GM21367 (cell line): ENCODE data around the gene CD58.

Source experiments
- ATAC-seq: cut with Tn5 transposase; IDR thresholded peaks from one replicate; pipeline ENCODE4 v1.9.1; 2021; ENCODE audit not compliant: unreplicated experiment

Gene CD58

GRCh38 chr1:116544588-116545358 is 26.1 kb downstream of the CD58 start:
- ATAC-seq: peak; percentile 39

DNA sequence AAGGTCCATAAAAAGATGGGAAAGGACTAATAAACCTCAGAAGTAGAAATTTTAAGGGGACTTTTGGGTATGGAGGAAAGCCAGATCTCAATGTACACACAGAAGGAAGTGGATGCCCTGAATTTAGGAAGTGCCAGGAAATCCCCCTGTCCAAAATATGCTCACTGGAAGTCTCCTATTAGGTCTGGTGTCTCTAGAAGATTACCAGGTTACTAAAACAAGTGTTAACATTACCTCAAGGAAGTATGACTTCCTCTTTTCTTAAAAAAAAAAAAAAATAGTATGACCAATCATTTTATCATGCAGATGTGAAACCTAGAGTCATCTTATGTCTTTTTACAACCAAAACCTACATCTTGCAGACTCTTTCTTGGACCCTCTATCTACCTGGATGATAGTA is 30.7 kb downstream of the CD58 start:
- peak; percentile 43 for ATAC-seq

DNA sequence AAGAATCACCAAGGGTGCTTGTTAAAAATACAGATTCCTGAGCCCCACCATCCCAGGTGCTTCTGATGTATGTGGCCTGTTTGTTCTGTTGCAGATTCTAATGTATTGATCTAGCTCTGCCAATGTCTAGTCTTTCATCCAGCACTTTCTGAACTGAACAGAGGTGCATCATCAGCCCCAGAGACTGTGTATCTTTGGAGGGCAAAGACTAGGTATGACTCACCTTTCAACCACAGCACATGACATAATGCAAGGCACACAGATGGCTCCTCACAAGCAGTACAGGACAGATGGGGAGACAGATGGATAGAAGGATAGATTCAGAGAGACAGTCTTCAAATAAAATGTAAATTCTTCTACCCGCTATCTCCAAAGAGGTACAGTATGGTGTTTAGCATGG is 32.3 kb downstream of the CD58 start:
- ATAC-seq: peak; percentile 70

GRCh38 chr1:116537898-116538297 is 32.9 kb downstream of the CD58 start:
- ATAC-seq: no peak

DNA sequence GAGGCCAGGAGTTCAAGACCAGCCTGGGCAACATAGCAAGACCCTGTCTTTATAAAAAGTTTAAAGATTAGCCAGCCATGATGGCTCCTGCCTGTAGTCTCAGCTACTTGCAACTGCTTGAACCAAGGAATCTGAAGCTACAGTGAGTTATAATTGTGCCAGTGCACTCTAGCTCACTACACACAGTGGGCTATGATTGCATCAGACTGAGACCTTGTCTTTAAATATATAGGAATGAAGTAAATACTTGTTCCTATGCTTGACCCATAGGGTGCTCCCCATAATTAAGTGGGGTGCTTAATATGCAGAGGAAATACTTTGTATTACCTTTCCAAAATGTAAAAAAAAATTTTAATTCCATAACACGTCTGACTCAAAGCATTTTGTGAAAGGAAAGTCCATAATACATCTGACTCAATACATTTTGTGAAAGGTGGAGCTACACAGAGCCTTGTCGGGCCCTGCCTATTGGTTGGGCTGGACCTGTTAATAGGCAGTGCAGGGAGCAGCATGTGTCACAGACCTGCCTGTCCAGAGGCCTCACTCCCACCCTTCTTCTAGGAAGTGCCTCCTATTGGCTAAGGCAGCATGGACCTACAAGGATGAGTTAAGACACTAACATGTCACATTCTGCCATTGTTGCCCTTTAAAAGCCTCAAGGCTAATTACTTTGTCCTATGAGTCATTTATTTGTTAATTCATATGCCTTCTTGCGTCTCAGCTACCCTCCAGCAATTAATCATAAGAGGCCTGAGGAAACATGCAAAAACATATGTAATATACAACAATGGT is 33.6 kb downstream of the CD58 start:
- ATAC-seq: no peak

DNA sequence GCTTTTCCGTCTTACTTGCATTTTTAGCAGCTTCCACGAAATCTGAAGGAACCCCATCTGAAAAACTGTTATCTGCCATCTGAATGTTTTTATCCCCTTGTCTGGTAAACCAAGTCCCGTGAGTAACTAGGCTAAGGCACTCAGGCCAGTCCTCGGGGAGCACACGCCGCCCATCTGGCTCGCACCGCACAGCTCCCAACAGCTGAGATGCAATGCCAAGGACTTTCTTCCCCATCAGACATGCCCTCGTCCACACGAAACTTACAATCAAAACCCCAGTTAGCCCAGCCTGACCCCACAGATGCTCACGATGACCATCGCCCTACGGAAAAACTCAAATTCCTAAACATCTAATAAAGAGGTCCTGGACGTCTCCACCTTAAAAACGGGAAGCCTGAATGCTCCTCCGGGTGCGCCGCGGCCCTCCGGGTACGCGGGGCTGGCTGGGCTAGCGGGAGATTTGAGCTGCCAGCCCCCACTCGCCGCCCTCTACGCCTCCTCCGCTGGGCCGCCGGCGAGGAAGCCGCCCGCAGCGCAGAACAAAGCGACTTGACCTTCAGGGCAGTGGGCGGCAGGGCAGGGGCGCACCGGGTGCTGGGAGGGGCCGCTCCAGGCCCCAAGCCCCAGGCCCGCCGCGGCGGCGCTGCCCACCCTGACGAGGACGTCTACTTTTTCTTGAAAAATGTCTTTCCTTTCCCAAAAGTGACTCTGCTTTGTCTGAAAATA is 36.6 kb downstream of the CD58 start:
- no peak for ATAC-seq

DNA sequence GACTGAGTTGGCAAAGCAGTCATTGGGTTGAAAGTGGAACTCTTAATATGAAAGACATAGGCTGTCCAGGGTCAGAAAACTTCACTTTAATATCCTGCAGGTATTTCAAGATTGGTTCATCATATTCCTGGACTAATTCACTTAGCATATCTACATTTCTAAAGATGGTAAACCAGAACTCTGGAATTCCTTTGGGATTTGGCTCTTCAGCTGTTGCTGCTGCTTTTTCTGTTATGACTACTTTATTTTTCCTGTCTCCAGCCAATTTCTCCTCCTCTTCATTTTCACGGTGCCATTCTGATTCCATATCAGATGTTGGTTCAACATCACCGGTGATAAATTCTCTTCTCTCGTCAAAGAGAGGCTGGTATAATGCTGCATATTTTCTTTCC is 37.4 kb downstream of the CD58 start:
- ATAC-seq: no peak

DNA sequence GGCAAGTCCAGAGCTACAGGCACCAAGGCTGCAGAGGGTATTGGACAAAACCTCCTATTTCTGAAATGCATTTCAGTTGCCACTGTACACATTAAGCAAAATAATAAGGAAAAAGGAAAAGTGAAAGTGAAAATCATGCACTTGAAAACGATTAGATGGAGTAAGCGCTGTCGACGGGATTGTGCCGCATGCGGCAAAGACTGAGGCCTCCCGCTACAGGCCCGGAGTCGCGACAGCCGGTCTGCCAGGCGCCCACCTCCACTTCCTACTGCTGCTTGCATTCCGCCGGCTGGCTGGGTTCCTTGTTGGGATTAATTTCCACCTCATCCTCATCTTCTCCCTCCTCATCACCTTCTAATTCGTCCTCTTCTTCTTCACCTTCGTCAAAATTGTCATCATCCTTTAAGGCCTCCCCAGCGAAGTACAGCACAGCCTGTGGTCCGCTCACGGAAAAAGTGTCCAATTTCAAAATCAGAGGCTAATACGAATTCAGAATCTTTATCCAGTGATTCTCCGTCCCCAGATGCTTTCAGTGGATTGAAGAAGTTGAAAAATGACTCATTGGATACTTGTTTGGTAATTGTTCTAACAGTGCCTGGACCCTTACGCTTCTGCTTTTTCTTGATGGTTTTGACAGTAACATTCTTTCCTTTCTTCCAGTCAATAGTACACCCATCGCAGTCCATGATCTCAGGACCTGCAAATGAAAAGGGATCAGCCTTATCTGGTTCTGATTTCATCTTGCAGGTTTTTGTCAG is 38.0 kb downstream of the CD58 start:
- no peak for ATAC-seq

DNA sequence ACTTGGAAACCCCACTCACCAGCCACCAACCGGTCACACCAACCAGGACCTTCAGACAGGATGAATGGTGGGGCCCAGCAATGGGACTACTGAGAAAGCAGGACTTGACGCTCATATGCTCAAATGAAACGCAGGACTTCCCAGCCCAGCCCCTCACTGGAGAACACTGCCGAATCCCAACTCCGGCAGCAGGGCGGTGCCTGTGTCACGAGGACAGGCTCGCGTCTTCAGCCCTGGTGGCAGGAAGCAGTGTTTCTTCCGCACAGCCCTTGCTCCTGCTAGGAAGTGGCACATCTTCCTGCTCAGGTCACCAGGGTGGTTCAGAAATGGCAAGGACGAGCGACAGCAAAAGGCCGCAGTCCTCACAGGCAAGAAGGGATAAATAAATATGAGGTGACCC is 38.9 kb downstream of the CD58 start:
- ATAC-seq: no peak

GRCh38 chr1:116529681-116530080 is 41.1 kb downstream of the CD58 start:
- no peak for ATAC-seq

DNA sequence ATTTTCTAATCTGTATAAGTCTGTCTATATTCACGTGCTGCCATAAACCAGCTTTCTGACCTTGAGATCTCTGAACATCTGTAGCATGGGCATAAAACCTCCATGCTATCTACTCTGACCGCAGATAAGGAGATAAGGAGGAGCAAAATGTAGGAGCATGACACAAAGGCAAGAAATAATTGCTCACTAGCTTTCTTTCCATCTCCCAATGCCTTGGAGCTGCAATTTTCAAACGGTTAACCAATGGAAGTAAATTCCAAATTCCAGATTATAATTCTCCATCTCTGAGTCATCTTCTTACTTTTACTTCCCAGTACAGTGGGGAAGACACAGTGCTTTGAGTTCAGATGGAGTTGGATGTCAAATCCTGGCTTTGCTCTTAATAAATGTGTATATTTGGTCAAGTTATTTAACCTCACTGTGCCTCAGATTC is 41.6 kb downstream of the CD58 start:
- ATAC-seq: no peak

DNA sequence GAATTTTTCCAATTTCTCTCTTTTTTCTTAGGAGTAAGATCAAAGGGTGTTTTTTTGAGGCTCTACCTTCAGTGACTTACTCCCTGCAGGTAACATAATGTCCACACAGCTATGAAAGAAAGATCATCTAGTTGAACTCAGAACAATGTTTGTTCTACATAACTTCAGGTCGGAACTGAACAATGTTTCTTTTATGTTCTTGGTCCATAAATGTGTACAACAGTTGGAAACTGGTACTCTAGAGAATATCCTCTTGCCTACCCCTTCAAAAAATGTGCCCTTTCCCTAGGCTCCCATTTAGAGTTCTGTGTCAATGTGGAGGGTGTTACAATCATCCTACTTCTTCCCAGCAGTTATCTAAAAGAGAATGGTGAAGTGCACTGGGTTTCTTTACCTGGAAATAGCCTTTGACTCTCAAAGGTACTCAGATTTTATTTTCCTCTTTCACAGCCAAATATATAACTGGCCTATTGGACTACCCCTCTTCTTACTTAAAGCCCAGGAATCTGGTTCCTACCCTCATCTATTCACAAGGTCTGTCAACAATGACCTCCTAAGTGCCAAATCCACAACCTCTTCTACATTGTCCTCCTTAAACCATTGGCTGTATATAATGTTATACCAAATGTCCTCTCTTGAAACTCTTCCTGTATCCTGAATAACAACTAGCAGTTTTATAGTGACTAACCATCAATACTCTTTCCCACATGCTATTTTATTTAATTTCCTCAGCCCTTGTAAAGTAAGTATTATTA is 42.3 kb downstream of the CD58 start:
- ATAC-seq: no peak

DNA sequence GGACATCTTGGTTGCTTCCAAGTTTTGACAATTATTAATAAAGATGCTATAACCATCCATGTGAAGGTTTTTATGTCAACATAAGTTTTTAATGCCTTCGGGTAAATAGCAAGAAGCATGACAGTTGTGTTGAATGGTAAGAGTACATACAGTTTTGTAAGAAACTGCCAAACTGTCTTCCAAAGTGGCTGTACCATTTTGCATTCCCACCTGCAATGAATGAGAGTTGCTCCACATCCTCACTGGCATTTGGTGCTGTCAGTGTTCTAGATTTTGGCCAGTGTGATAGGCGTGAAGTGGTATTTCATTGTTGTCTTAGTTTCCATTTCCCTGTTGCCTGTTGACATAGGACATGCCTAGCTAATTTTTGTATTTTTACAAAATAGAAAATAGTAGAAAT is 45.4 kb downstream of the CD58 start:
- no peak for ATAC-seq

GRCh38 chr1:116521186-116521585 is 49.6 kb downstream of the CD58 start:
- no peak for ATAC-seq

- ATAC-seq: no peak
These were observed 52.4 kb downstream of the CD58 start for GRCh38 chr1:116518400-116518799.

- no peak for ATAC-seq
These were observed 54.2 kb downstream of the CD58 start for GRCh38 chr1:116516631-116517030.

GRCh38 chr1:116515702-116516101 is 55.1 kb downstream of the CD58 start:
- peak; percentile 16 for ATAC-seq

GRCh38 chr1:116514708-116515525 is 55.9 kb downstream of the CD58 start:
- peak; percentile 72 for ATAC-seq

DNA sequence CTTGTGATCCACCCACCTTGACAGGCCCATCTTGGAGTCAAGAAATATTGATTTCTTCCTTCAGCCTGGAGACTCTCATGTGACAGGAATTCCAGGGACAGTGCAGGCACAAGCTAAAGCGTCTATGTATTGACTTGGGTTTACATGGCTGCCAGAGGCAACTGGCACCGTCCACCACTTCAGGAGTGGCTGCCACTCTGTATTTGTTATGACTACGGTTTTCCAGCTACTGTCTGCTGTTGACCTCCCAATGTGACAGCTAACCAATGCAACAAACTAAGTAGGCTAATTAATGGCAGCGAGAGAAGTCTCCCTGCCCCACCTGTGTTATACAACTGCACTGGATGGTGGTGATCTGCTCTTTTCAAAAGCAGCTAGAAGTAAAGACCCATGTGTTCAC is 56.9 kb downstream of the CD58 start:
- ATAC-seq: no peak
